ENCODE measurements around the gene GNAT2.

- TF ChIP-seq CHD2 (IDR thresholded peaks at IDR 0.05; ENCODE audit: borderline replicate concordance, low read depth, low read length) (no peak), TARDBP (IDR thresholded peaks at IDR 0.05; ENCODE audit: borderline replicate concordance) (no peak)
These were observed 16.4 kb upstream of the GNAT2 start for GRCh38 chr1:109635862-109636200.

All from GM12878 (cell line).